GM19240 (cell line): ENCODE measurements around the gene AKR7A2.

ENCODE experiments used
- DNase-seq: peaks from one replicate; pipeline ENCODE4 v3.0.0; 2011; ENCODE audit warnings: low spot score; ENCODE audit not compliant: insufficient read length

Gene AKR7A2

DNA sequence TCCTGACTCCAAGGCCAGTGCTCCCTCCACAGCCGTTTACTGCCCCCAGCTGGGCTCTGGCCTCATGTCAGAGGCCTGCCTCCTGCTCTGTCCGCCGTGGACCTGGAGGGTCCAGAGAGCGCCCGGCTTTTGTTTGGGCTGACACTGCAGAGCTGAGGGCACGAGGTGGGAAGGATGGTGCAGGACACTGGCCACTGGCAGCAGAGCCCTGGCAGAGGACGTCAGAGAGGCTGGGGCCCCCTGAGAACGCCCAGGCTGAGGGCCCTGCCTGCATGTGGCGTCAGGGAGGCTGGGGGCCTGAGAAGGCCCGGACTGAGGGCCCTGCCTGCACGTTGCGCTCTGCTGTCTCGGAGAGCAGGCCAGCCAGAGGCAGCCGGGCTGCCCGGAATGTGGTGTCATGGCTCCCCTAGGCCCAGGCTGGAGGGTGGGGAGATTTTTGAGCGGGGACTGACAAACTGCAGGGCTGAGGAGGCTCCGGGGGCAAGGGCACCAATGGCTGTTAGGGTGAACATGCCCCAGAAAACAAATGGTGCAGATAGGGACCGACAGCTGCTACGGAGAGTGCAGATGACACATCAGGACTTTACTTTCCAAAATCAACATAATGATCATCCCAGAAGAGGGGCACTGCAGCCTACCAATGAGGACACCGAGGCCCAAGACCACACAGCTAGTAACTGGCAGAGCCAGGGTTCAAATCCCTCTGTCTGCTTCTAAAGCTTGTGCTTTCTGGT is 31.8 kb upstream of the AKR7A2 start:
- no peak for DNase-seq

DNA sequence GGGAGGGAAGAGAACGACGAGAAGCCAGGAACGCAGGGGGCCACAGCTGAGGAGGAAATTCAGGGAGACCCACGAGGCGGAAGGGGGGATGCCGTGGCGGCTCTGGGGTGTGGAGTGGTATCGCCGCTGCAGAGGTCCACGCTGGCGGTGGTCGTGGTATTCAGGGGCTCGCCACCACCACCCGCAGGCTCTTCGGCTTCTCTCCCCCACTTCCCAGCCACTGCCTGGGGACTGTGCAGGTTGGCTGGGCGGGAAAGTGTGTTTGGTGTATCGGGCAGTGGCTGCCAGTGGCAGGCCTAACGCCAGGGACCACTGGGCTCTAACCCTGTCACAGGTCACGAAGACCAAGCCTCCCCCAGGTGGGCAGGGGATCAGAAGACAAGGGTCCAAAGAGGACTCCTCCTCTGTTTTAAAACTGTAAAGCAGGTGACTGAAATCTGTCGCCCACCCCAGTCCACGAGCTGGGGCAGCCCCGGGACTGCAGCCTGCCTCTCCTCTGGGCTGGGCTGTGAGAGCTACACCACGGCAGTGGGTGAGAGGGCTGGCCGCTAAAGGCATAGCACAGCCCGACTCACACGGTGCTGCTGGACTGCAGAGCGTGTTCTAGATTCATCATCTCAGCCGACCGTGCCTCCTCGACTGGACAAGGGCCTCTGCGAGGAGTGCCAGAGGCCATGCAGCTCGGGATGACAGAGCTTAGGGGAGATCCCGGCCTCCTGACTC is 31.1 kb upstream of the AKR7A2 start:
- no peak for DNase-seq

DNA sequence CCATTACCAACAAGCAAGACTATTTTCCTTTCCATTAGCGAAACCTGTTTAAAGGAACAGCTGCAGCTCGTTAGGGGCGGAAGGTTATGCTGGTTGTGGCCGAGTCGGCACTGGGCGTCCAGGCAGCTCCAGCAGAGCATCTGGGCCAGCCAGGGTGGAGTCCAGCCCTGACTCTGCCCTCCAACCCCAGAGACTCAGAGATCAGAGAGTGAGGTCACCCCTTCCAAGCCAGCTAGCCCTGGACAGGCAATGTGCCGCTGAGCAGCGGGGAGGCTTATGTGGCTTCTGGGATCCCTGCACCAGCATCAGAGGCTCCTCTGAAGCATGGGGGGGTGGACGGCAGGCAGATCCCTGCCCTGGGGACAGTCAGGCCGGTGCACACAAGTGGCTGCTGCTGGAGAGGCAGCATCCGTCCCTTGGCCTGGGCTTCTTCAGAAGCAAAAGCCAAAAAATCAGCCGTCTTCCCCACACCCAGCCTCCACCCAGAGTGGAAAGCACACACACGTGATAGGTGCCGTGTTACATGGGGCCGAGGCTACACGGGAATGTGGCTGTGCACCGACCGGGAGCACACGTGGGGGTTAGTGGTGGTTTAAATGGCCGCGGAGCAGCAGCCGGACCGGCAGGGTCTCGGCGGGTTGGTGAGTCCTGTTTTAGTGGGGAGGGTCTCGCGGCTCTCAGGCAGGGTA is 30.3 kb upstream of the AKR7A2 start:
- no peak for DNase-seq

DNA sequence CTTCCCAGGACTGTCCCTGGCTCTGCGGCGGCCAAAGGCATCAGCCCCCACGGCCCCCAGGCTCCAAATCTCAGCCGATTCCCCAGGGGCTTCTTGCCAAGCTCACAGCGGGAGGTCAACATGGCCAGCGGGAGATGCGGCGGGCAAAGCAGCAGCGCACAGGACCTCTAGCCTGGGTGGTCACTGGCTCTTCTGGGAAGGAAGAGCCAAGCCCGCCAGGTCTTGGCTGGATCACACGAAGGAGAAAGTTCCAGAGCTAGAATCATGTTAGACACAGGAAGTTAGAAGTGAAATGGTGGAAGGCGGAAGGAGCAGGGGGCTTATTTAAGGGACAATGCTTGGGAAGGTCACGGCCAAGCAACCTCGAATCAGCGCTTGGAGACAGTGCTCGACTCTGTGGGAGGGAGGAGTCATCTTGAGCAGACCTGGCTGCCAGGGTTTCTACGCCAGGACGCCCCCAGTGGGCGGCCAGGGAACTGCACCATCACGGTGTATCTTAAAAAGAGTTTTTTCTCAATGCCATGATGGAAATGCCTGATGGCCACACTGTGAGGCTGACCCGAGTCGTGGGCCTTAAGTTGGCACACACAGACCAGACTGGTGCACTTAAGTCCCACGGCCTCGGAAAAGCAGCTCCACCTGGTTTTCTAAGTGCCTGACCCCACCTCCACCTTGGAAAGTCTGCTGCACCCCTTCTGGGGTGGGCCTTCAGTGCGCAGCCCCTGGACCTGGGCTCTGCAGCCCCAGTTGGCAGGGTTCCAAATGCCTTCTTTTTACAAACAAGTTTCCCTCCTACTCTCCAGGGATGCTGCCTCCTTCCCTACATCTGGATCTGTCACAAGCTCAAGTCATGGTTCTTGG is 29.5 kb upstream of the AKR7A2 start:
- DNase-seq, result peak; percentile 79

DNA sequence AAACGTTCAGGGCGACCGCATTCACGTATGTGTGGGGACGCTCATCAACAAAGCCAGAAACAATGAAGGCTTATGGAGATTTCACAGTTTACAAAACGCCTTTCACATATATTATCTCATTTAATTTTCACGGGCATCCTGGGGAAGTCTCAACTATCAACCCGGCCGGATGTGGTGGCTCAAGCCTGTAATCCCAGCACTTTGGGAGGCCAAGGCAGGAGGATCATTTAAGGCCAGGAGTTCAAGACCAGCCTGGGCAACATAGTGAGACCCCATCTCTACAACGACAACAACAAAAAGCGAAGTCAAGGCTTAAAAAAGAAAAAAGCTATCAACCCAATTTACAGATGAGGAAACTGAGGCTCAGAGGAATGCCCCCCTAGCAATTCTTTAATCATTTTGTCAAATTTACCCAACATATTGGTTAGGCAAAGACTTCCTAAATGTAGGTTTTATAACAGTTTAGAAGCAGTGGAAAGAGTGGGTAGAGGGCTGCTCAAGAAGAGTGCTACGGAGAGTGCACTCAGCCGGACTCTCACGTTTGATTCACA is 28.5 kb upstream of the AKR7A2 start:
- DNase-seq, result no peak

DNA sequence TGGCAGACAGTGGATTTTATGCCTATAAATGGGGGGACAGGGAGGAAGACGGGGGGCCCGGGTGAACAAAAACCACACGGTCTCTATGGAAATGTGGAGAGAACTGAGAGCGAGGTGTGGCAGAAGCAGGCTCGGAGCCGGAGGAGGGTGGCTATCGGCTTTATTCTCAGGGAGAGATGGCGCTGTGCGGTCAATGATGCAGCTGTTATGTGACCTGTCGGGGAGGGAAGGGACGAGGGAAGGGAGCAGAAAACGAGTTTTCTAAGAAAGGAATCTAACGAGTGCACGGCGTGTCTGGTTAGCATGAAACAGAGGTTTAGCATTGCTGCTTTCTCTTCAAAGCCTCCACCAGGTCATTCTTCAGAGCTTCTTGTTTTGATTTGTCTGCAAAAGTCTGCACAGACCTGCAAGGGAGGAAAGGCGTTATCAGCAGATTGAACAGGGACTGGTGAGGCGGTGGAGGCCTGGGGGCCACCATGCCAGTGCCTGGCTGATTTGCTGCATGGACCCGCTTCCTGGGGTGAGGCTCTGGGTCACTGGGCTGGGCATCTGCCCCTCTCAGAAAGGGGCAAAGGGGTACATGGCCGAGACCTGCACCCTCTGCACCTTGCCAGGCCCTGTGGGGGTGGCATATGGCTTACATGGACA is 27.4 kb upstream of the AKR7A2 start:
- no peak for DNase-seq

DNA sequence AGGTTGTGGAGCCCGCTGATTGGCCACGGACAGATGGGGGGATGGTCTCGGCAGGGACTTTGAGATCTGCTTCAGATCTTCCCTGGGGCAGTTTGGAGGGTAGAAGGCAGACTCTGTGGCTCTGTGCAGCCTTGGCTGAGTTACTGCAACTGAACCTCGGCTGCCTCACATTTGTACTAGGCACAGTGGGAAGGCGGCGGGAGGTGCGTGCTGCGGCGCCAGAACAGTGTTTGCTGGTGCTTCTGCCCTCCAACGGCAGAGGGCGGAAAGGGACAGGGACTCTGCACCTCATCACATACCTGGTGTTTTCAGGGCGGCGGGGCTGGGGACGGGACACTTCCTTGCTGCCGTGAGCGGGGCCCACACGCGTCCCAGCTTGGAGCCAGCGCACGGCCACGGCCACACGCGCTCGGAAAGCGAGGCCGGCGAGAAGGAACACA is 26.4 kb upstream of the AKR7A2 start:
- DNase-seq, result no peak

DNA sequence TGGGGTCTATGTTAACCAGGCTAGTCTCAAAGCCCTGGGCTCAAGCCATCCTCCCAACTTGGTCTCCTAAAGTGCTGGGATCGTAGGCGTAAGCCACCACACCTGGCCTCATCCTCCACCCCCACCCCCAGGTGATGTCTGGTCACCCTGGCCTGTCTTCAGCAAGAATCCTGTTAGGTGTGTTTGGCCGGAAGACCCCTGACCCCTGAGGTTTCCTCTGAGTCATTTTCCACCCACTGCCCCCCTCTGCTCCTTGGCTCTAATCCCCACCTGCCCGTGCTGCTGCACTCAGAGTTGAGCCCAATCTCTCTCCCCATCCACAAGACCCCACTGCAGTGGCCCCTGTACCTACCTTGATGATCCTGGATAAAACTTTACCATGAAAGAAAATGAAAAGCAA is 25.3 kb upstream of the AKR7A2 start:
- no peak for DNase-seq

DNA sequence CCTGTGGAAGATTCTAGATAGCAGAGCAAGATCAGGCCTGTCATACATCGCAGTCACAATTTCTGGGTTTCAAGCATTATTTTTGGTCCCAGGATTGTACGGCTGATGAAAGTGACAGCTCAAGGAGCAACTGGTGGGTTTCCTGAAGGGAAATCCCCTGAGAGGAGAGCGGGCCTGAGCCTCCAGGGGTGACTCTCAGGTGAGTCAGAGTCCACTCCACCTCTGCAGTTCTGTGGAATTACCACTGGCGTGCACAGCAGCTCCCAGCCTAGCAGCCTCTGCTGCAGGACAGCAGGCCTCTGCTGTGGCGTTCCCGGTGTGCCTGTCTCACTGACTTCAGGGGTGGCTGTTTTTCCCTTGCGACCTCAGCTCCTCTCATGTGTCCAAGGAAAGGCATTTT is 24.6 kb upstream of the AKR7A2 start:
- DNase-seq, result no peak

DNA sequence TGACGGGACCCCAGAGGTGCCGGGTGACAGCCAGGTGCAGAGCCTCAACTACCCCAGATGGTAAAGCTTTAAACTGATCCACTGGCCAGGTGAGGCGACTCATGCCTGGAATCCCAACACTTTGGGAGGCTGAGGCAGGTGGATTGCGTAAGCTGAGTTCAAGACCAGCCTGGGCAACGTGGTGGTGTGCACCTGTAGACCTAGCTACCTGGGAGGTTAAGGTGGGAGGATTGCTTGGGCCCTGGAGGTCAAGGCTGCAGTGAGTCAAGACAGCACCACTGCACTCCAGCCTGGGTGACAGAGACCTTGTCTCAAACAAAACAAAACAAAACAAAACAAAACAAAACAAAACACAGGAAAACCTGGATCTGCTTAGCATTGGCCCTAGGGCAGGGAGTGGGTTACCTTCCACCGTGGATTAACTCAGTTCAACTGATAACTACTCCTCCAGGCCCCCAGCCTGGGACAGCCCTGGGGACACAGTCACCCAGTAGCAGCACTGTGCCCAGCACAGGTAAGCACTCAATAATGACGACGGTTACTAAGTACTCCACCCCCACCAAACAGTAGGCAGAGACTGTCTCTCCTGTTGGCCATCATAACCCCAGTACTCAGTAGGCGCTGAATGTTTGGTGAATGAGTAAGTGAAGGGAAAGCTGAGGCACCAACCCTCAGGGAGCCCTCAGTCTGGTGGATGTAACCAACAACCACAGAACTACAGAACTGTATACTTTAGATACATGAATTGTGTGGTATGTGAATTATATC is 21.8 kb upstream of the AKR7A2 start:
- no peak for DNase-seq

DNA sequence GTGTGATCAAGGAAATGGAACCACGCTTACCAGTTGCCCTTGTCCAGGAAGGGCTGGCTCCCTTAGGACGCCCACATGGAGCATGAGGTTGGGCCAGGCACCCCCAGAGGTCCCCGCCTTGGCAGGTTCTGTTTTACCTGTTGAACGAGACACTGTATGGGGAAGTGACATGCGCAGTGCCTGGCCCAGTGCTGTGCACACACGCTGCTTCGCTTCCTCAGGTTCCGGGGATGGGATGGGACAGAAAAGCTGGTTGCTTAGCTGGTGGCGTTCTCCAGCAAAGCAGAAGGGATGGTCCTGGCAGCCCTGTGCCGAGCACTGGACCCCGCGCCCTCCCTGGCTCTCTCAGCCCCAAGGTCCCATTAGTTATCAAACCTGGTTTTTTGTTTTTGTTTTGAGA is 20.9 kb upstream of the AKR7A2 start:
- no peak for DNase-seq

DNA sequence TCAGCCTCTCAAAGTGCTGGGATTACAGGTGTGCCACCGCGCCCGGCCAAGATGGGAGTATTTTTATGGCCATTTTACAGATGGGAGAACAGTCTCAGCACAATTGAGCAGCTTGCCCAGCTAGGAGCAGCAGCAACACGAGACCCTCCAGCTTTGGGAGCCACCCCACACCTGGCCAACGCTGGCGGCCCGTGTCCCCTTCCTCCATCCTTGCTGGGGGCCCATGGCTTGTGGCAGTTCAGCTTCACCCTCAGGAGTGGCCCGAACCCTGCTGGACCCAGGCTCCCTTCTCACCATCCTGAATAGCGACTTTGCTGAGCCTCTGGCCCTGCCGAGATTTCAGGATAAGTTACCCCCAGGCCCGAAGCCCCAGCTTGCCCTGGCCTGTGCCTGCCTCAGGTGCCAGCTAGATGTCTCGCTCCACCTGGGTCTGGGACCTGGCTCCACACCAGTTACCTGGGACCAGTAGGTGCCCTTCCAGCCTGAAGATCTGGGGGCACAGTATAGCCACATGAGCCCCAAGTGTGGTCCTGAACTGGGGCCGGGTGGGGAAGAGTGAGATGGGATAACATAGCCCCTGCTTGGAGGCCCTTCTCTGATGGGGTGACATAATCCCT is 19.4 kb upstream of the AKR7A2 start:
- no peak for DNase-seq

DNA sequence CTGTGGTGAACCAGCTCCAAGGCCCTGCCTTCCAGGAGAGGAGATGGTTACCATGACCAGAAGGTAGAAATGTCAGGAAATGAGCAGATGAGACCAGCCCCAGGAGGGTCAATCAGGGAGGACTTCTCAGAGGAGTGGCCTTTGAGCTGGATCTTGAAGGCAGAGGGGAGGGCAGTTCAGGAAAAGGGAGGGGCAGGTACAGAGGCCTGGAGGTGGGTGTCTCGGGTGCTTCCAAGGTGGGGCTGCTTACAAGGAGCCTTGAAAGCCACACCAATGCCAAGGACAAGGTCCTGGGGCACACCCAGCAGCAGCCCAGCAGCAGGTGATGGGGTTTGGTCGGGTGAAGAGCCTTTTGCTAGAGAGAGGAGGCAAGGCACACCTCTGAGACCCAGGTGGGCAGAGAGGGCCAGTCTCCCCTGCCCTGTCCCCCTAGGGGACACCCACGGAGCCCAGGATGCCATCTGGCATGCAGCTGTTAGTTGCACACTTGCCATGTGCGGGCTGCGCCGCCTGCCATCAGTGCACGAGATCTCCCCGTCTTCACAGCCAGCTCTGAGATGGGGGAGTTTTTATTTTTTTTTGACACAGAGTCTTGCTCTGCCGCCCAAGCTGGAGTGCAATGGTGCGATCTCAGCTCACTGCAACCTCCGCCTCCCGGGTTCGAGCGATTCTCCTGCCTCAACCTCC is 18.6 kb upstream of the AKR7A2 start:
- no peak for DNase-seq

DNA sequence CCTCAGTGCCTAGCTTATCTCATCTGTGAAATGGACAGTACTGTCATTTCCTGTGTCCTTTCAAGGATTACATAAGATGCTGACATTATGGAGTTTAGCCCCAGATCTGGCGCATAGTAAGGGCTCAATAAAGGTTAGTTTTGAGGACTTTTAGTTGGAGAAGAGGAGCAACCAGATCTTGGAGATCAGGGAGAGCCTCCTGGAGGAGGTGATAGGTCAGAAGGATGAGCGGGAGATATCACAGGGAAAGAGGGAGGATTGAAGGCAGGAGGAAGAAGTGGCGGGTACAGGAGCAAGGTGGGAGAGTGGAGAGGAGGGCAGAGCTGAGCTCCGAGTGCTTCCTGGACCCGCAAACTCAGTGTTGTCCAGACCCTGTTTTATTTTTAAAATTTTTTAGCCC is 17.7 kb upstream of the AKR7A2 start:
- DNase-seq, result no peak

DNA sequence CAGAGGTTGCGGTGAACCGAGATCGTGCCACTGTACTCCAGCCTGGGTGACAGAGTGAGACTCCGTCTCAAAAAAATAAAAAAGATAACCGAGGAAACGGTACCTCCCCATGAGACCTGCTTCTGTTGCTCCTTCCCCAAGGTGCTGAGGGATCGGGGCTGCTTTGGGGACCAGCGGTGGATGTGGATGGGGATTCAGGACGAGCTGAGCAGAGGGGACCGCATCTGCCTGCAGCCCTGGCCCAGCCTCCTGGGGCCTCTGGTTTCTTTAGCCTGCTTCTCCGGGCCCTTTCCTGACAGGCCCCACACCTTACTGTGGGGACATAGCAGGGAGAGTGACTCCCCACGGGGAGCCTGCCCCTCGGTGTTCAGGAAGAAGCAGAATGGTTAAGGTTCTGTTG is 17.2 kb upstream of the AKR7A2 start:
- DNase-seq, result no peak

DNA sequence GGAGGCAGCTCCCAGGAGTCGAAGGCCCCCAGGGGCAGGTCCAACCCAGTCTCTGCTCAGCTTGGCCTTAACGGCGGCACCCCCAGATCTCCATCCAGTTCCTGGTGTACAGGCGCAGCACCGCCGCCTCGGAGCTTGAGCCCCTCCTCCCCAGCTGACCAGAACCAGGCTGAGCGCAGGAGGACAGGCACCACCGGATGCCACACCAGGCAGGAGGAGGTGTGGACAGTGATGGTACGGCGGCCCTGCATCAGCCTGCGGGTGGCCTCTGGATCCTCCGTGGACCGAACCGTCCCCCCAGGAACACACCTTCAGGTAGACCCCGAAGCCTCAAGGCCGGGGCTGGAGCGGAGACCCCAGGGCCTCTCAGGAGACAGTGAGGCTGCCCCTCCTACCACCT is 16.5 kb upstream of the AKR7A2 start:
- no peak for DNase-seq

DNA sequence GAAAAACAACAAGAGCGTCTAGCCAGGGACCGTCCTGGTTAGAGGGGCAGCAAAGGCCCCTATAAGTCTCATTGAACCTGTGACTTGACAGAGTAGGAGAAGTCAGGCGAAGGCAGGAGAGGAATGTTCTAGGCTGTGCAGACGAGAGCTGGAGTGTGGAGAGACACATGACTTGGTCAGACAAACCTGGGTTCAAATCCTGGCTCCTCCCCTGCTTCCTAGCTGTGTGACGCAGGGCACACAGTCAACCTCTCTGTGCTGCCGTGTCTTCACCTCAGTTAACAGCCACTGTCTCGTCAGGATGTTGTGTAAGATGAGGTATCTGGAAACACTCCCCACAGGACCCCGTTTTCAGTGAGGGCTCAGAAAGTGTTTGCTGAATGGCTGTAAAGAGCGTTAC is 15.8 kb upstream of the AKR7A2 start:
- no peak for DNase-seq

DNA sequence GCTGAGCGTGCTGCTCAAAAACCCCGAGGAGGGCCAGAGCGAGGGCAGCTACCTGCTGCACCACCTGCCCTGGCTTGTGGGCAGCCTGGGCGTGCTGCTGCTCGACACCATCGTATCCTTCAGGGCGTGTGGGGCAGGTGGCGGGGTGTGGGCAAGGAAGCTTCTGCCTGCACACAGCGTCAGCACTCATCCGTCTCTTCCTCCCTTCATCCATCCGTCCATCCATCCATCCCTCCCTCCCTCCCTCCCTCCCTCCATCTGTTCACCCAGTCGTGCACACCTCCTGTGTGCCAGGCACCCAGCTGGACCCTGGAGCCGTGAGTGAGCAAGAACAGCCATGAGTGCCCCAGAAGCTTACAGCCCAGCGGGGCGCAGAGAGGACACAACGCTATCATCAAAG is 15.4 kb upstream of the AKR7A2 start:
- DNase-seq, result no peak

DNA sequence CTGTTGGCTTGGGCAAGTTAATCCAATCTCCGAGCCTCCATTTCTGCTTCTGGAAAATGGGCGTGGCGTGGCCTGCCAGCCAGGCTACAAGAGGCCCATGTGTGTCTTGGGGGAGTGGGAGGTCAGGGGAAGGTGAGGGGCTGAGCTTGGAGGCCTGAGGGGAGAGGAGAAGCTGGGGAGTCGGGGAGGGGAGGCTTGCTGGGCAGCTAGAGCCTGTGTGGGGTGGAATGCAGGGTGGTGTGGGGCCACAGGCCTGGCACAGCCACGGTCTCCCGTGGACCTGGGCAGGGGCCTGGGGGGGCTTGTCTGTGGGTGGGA is 14.8 kb upstream of the AKR7A2 start:
- no peak for DNase-seq
